ENCODE data around the gene PLEKHM2. TPM values are rescaled to one million over a fixed set of nuclear protein-coding genes. Genes with fewer than 3 reads are reported as not detected.

PLEKHM2 gene
- total RNA-seq, 1 donor from 2014 or later, result 57.5 TPM

- H3K9me3 Mint-ChIP-seq, result no peaks in the 10 kb centered on the region
- no peaks in the 10 kb centered on the region for H3K36me3 Mint-ChIP-seq
- no peaks in the 10 kb centered on the region for H3K4me1 Mint-ChIP-seq (ENCODE audit: unreplicated experiment)
- no peak overlapping the region for H3K27ac Mint-ChIP-seq
- no peak overlapping the region for H3K4me3 Mint-ChIP-seq
- no peak for TF ChIP-seq CTCF (conservative IDR thresholded peaks at IDR 0.05)
- H3K27me3 Mint-ChIP-seq, result no peaks in the 10 kb centered on the region
- DNase-seq (ENCODE audit: extremely low spot score, unreplicated experiment), result no peak
Measured at GRCh38 chr1:15727866-15728534, 43.9 kb downstream of the PLEKHM2 start.

- Mint-ChIP-seq H3K27me3 (no peaks in the 10 kb centered on the region), H3K4me3 (no peak overlapping the region), H3K27ac (no peak overlapping the region), H3K9me3 (no peaks in the 10 kb centered on the region), H3K36me3 (no peaks in the 10 kb centered on the region), H3K4me1 (ENCODE audit: unreplicated experiment) (no peaks in the 10 kb centered on the region)
- no peak for TF ChIP-seq CTCF (conservative IDR thresholded peaks at IDR 0.05)
- DNase-seq (ENCODE audit: extremely low spot score, unreplicated experiment), result no peak
Measured at GRCh38 chr1:15728937-15729657, 45.0 kb downstream of the PLEKHM2 start.

GRCh38 chr1:15730423-15730822 lies 46.3 kb downstream of the PLEKHM2 start:
- Mint-ChIP-seq H3K9me3 (no peaks in the 10 kb centered on the region), H3K27me3 (no peaks in the 10 kb centered on the region), H3K36me3 (no peaks in the 10 kb centered on the region), H3K4me1 (ENCODE audit: unreplicated experiment) (no peaks in the 10 kb centered on the region), H3K27ac (no peak overlapping the region), H3K4me3 (no peak overlapping the region)
- no peak for DNase-seq (ENCODE audit: extremely low spot score, unreplicated experiment)
- TF ChIP-seq CTCF (conservative IDR thresholded peaks at IDR 0.05), result no peak

- Mint-ChIP-seq H3K4me1 (ENCODE audit: unreplicated experiment) (no peaks in the 10 kb centered on the region), H3K36me3 (no peaks in the 10 kb centered on the region), H3K27ac (no peak overlapping the region)
Measured at GRCh38 chr1:15730936-15731335, 46.8 kb downstream of the PLEKHM2 start.

More at GRCh38 chr1:15730936-15731335, 46.8 kb downstream of the PLEKHM2 start:
- no peak overlapping the region for H3K4me3 Mint-ChIP-seq
- H3K9me3 Mint-ChIP-seq, result no peaks in the 10 kb centered on the region
- no peak for DNase-seq (ENCODE audit: extremely low spot score, unreplicated experiment)
- no peaks in the 10 kb centered on the region for H3K27me3 Mint-ChIP-seq
- TF ChIP-seq CTCF (conservative IDR thresholded peaks at IDR 0.05), result no peak

All from type B pancreatic cell (in vitro differentiated cells).